Effector CD4-positive, alpha-beta T cell (primary cell): ENCODE results near the gene FZD4. TPM values are rescaled to one million over a fixed set of nuclear protein-coding genes. Genes with fewer than 3 reads are reported as not detected.
"Not testable (repeated sequence)": the region's sequence is repeated elsewhere in the genome, so short reads cannot be mapped to it uniquely, and the experiment has no call there.

ENCODE experiments used
- DNase-seq: peaks from one replicate; pipeline ENCODE4 v3.0.0-alpha.2; 2020
- total RNA-seq: gene quantifications from one replicate; lab custom pipeline; 2026; lab: John Stamatoyannopoulos, UW

FZD4 gene
- total RNA-seq = not detected

GRCh38 chr11:86955361-86956120 is at the start of gene FZD4:
Gene FZD4, minus strand, starts transcription at chr11:86955395. Its CDS starts 310 bp downstream, at chr11:86955085.
- DNase-seq = no peak

GRCh38 chr11:87004281-87004680 is 49.1 kb upstream of the FZD4 start:
- DNase-seq = not testable (repeated sequence)

GRCh38 chr11:87002918-87003317 is 47.7 kb upstream of the FZD4 start:
- DNase-seq = no peak

GRCh38 chr11:86999859-87000753 is 44.9 kb upstream of the FZD4 start:
- DNase-seq = no peak

GRCh38 chr11:86999388-86999787 is 44.2 kb upstream of the FZD4 start:
- no peak for DNase-seq

- DNase-seq = no peak
Observed at GRCh38 chr11:86996953-86997570, 41.9 kb upstream of the FZD4 start.

- no peak for DNase-seq
Observed at GRCh38 chr11:86993031-86993430, 37.8 kb upstream of the FZD4 start.

- DNase-seq = not testable (repeated sequence)
Observed at GRCh38 chr11:86992340-86992739, 37.1 kb upstream of the FZD4 start.

- no peak for DNase-seq
Observed at GRCh38 chr11:86991341-86991740, 36.1 kb upstream of the FZD4 start.

- DNase-seq = no peak
Observed at GRCh38 chr11:86990515-86990914, 35.3 kb upstream of the FZD4 start.

GRCh38 chr11:86990031-86990430 is 34.8 kb upstream of the FZD4 start:
- DNase-seq = no peak

- no peak for DNase-seq
Observed at GRCh38 chr11:86988351-86988881, 33.2 kb upstream of the FZD4 start.

- no peak for DNase-seq
Observed at GRCh38 chr11:86987679-86988078, 32.5 kb upstream of the FZD4 start.

GRCh38 chr11:86984701-86985100 is 29.5 kb upstream of the FZD4 start:
- DNase-seq = no peak

GRCh38 chr11:86983021-86983488 is 27.9 kb upstream of the FZD4 start:
- no peak for DNase-seq

- DNase-seq = no peak
Observed at GRCh38 chr11:86981777-86982540, 26.8 kb upstream of the FZD4 start.

- no peak for DNase-seq
Observed at GRCh38 chr11:86980086-86980796, 25.0 kb upstream of the FZD4 start.

GRCh38 chr11:86978756-86979608 is 23.8 kb upstream of the FZD4 start:
- no peak for DNase-seq

GRCh38 chr11:86978247-86978646 is 23.1 kb upstream of the FZD4 start:
- no peak for DNase-seq

- DNase-seq = no peak
Observed at GRCh38 chr11:86977441-86978050, 22.4 kb upstream of the FZD4 start.
